ENCODE measurements around the gene B4GALNT1.
"Not testable (repeated sequence)": the region's sequence is repeated elsewhere in the genome, so short reads cannot be mapped to it uniquely, and the experiment has no call there.

B4GALNT1 gene

GRCh38 chr12:57606821-57607220 is 26.2 kb downstream of the B4GALNT1 start:
- DNase-seq = no peak

GRCh38 chr12:57606399-57606798 is 26.6 kb downstream of the B4GALNT1 start:
- no peak for DNase-seq

- no peak for DNase-seq
Measured at GRCh38 chr12:57605811-57606311, 27.1 kb downstream of the B4GALNT1 start.

GRCh38 chr12:57604992-57605810 is 27.8 kb downstream of the B4GALNT1 start:
- DNase-seq = no peak

- peak; percentile 15 for DNase-seq
Measured at GRCh38 chr12:57604454-57604991, 28.5 kb downstream of the B4GALNT1 start, which contains the start of gene DTX3. Gene DTX3, plus strand, starts transcription at chr12:57604824. Its CDS starts 1,694 bp downstream, at chr12:57606518.

GRCh38 chr12:57603815-57604453 is 29.1 kb downstream of the B4GALNT1 start:
- no peak for DNase-seq

GRCh38 chr12:57603324-57603723 is 29.7 kb downstream of the B4GALNT1 start:
- DNase-seq = no peak

GRCh38 chr12:57602544-57602943 is 30.5 kb downstream of the B4GALNT1 start:
- DNase-seq = no peak

GRCh38 chr12:57600395-57600794 is 32.6 kb downstream of the B4GALNT1 start:
- DNase-seq = no peak

- no peak for DNase-seq
Measured at GRCh38 chr12:57593187-57593586, 39.8 kb downstream of the B4GALNT1 start.

GRCh38 chr12:57592551-57593165 is 40.3 kb downstream of the B4GALNT1 start:
- no peak for DNase-seq

- no peak for DNase-seq
Measured at GRCh38 chr12:57591782-57592325, 41.1 kb downstream of the B4GALNT1 start.

- DNase-seq = peak; percentile 82
Measured at GRCh38 chr12:57590864-57591781, 41.9 kb downstream of the B4GALNT1 start, which contains the start of gene PIP4K2C. Gene PIP4K2C, plus strand, starts transcription at chr12:57591192. Its CDS starts 98 bp downstream, at chr12:57591290.

GRCh38 chr12:57590479-57590863 is 42.5 kb downstream of the B4GALNT1 start:
- no peak for DNase-seq

GRCh38 chr12:57588951-57589610 is 43.9 kb downstream of the B4GALNT1 start:
- not testable (repeated sequence) for DNase-seq

- no peak for DNase-seq
Measured at GRCh38 chr12:57586832-57587429, 46.1 kb downstream of the B4GALNT1 start.

GRCh38 chr12:57586128-57586527 is 46.9 kb downstream of the B4GALNT1 start:
- no peak for DNase-seq

GRCh38 chr12:57585156-57585555 is 47.8 kb downstream of the B4GALNT1 start:
- DNase-seq = no peak

GRCh38 chr12:57584690-57585089 is 48.3 kb downstream of the B4GALNT1 start:
- no peak for DNase-seq

GRCh38 chr12:57584050-57584449 is 49.0 kb downstream of the B4GALNT1 start:
- no peak for DNase-seq

Data from DMS153 (cell line).